Brain microvascular endothelial cell (primary cell): ENCODE measurements around the gene FAM210A.
"Not testable (repeated sequence)": the region's sequence is repeated elsewhere in the genome, so short reads cannot be mapped to it uniquely, and the experiment has no call there.

Experiments
- DNase-seq: peaks from one replicate; pipeline ENCODE4 v3.0.0-alpha.2; 2020
- H3K27ac ChIP-seq: fragments of 250-450 bp; sonication (Bioruptor Pico); 2 replicates; pipeline ENCODE4 v1.5.1; 2020; ENCODE audit warnings: mild to moderate bottlenecking, moderate library complexity
- H3K27me3 ChIP-seq: fragments of 250-450 bp; sonication (Bioruptor Pico); replicated peaks from 2 replicates; pipeline ENCODE4 v1.5.1; 2020; ENCODE audit warnings: mild to moderate bottlenecking
- H3K36me3 ChIP-seq: fragments of 250-450 bp; sonication (Bioruptor Pico); replicated peaks from 2 replicates; pipeline ENCODE4 v1.5.1; 2020; ENCODE audit warnings: mild to moderate bottlenecking
- H3K4me3 ChIP-seq: 2 replicates; pipeline ENCODE4 v1.5.1; 2011; ENCODE audit warnings: low read depth, mild to moderate bottlenecking, control low read depth, low read length, moderate library complexity
- in situ Hi-C: cut with HindIII; loops from 2 replicates; pipeline ENCODE4 v1.10.0; 2017; ENCODE audit warnings: low sequenced_read_pairs, low pct_ligation_motif_present
- TF ChIP-seq, protein P1 (sequence below): IDR thresholded peaks from 2 replicates; pipeline ENCODE4 v1.5.1; 2011; ENCODE audit warnings: low read depth, mild to moderate bottlenecking, moderate library complexity, low read length, control low read depth, inconsistent platforms; ENCODE audit errors: missing control alignments

The FAM210A gene

DNA sequence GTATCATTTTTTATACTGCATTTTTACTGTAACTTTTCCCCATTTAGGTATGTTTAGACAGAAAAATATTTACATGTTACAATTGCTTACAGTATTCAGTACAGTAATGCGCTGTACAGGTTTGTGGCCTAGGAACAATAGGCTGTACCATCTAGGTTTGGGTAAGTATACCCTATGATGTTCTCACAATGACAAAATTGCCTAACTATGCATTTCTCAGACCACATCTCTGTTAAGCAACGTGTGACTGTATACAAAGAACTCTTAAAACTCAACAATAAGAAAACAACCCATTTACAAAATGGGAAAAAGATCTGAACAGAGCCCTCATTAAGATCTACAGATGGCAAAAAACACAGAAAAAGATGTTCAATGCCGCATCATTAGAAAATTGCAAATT is 29.4 kb downstream of the FAM210A start:
- DNase-seq = no peak
- Histone ChIP-seq H3K27me3 (no peaks in the 10 kb centered on the region), H3K4me3 (no peak overlapping the region), H3K36me3 (no peaks in the 10 kb centered on the region), H3K27ac (no peak overlapping the region)
- TF ChIP-seq, protein P1, sequence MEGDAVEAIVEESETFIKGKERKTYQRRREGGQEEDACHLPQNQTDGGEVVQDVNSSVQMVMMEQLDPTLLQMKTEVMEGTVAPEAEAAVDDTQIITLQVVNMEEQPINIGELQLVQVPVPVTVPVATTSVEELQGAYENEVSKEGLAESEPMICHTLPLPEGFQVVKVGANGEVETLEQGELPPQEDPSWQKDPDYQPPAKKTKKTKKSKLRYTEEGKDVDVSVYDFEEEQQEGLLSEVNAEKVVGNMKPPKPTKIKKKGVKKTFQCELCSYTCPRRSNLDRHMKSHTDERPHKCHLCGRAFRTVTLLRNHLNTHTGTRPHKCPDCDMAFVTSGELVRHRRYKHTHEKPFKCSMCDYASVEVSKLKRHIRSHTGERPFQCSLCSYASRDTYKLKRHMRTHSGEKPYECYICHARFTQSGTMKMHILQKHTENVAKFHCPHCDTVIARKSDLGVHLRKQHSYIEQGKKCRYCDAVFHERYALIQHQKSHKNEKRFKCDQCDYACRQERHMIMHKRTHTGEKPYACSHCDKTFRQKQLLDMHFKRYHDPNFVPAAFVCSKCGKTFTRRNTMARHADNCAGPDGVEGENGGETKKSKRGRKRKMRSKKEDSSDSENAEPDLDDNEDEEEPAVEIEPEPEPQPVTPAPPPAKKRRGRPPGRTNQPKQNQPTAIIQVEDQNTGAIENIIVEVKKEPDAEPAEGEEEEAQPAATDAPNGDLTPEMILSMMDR = no peak
- in situ Hi-C loops = no loop called here

DNA sequence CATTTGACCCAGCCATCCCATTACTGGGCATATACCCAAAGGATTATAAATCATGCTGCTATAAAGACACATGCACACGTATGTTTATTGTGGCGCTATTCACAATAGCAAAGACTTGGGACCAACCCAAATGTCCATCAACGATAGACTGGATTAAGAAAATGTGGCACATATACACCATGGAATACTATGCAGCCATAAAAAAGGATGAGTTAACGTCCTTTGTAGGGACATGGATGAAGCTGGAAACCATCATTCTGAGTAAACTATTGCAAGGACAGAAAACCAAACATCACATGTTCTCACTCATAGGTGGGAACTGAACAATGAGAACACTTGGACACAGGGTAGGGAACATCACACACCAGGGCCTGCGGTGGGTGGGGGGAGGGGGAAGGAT is 31.0 kb downstream of the FAM210A start:
- H3K27me3 ChIP-seq, H3K27ac ChIP-seq, in situ Hi-C loops, DNase-seq, H3K4me3 ChIP-seq, H3K36me3 ChIP-seq: not testable (repeated sequence)

DNA sequence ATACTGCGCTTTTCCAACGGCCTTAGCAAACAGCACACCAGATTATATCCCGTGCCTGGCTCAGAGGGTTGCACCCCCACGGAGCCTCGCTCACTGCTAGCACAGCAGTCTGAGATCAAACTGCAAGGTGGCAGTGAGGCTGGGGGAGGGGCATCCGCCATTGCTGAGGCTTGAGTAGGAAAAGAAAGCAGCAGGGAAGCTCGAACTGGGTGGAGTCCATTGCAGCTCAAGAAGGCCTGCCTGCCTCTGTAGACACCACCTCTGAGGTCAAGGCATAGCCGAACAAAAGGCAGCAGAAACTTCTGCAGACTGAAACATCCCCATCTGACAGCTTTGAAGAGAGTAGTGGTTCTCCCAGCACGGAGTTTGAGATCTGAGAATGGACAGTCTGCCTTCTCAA is 36.3 kb downstream of the FAM210A start:
- H3K36me3 ChIP-seq, H3K27ac ChIP-seq, DNase-seq, in situ Hi-C loops, H3K27me3 ChIP-seq, H3K4me3 ChIP-seq: not testable (repeated sequence)

DNA sequence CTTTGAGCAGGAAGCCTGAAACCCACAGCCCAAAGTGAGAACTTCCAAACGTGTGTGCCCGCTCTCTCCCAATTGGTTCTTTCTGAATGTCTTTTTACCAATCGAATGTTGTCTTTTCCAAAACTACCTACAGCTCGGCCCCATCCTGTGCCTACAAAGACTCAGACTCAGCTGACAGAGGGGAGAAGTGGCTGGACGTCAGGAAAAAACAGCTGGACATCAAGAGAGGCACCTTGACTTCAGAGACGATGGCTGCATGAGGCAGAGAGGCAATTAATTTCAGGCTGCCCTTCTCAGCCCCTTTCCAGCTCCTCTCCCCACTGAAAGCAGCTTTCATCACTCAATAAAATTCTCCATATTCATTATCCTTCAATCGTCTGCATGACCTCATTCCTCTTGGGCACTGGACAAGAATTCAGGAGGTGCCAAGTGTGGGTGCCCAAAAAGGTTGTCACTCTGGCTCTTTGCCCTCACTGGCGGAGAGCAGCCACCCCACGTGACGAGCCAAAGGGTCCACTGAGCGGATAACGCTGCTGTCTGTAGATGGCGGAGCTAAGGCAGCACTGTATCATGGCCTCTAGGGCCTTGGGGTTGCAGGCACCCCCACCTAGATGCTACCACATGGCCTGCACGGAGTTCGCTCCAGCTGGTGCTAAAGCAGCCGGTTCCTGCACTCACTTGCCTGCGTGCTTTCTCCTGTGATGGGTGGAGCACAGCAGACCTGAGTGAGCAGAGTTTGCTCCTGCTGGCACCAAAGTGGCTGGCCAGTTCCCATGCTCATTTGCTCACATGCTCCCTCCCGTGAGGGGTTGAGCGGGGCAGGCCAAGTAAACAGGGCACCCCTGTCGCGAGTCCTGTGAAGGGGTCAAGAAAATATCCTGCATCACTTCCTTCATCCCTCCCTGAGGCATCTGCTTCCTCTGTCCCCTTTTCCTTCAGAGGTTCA is 37.9 kb downstream of the FAM210A start:
- Histone ChIP-seq H3K36me3 (no peaks in the 10 kb centered on the region), H3K27me3 (no peaks in the 10 kb centered on the region), H3K27ac (no peak overlapping the region), H3K4me3 (no peak overlapping the region)
- no peak for DNase-seq
- in situ Hi-C loops = no loop called here
- TF ChIP-seq, protein P1 = no peak

DNA sequence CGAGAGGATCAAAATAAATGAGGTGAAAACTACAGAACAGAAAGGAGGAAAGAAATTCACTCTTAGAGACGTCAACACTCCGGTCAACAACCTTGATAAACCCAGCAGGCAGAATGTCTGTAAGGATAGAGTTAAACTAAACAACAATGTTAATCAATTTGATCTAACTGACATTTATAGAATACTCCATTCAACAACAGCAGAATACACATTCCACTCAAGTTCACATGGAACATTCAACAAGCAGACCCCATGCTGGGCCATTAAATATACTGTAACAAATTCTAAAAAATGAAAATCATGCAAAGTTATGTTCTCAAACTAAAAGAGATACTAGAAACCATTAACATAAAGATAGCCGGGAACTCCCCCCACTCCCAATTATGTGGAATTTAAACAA is 41.8 kb downstream of the FAM210A start:
- H3K4me3 ChIP-seq = no peak overlapping the region
- H3K36me3 ChIP-seq = no peaks in the 10 kb centered on the region
- TF ChIP-seq, protein P1 = no peak
- no peaks in the 10 kb centered on the region for H3K27me3 ChIP-seq
- H3K27ac ChIP-seq = no peak overlapping the region
- DNase-seq = no peak
- in situ Hi-C loops = no loop called here

DNA sequence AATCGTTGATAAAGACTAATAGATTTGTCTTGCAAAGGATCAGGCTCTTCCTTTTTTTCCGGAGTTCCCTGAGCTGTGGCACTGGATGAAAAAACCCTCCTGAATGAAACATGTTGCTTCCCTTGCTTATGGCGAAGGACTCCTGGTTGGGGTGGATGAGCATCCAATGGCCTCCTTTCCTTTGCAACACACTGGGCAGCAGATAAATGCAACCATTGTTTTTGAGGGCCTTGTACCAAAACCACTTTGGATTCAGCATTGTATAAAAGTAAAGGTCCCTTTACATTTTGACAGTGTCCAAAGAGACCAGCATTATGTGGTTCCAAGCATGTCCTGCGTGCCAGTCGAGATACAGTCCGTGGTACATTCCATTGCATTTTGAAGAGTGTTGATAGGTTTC is 44.7 kb downstream of the FAM210A start:
- in situ Hi-C loops = no loop called here

More for the DNA sequence above, 44.7 kb downstream of the FAM210A start:
- TF ChIP-seq, protein P1 = no peak
- Histone ChIP-seq H3K27me3 (no peaks in the 10 kb centered on the region), H3K36me3 (no peaks in the 10 kb centered on the region), H3K27ac (no peak overlapping the region), H3K4me3 (no peak overlapping the region)
- no peak for DNase-seq
